ENCODE results near the gene PAM. TPM values are rescaled to one million over a fixed set of nuclear protein-coding genes. Genes with fewer than 3 reads are reported as not detected.

The PAM gene
- total and polyA plus RNA-seq, 2 of the 8 experiments (the other 6 are each of a cell fraction or from before 2014, with no cell fraction given) = 30.4 to 67.8 TPM

GRCh38 chr5:102763734-102764133 is 8.6 kb downstream of the PAM start (continued):
- TF ChIP-seq RBBP5 (IDR thresholded peaks at IDR 0.05; ENCODE audit: borderline replicate concordance, low read depth, low read length) = no peak
- TF ChIP-seq SRF (IDR thresholded peaks at IDR 0.05; ENCODE audit: low read depth, low read length) = no peak
- no peak for TF ChIP-seq KDM1A (IDR thresholded peaks at IDR 0.05; ENCODE audit: borderline replicate concordance, low read length)
- no peak for TF ChIP-seq BCL11A (IDR thresholded peaks at IDR 0.05; ENCODE audit: low read depth in 2 of 2, low read length in 2 of 2)

All from H1 (cell line).